Mucosa of descending colon (tissue), 3 donors: ENCODE measurements around the gene AKT3. TPM values are rescaled to one million over a fixed set of nuclear protein-coding genes. Genes with fewer than 3 reads are reported as not detected.

ENCODE experiments used
- ATAC-seq: fragments of 200-7000 bp; cut with Tn5 transposase; one replicate; pipeline ENCODE4 v1.9.1; 2020; ENCODE audit warnings: mild to moderate bottlenecking, moderate library complexity
- DNase-seq, 3 donors: peaks; one replicate each; pipeline ENCODE4 v3.0.0-alpha.2; 2020
- H3K36me3 ChIP-seq: fragments of 200-600 bp; one replicate; pipeline ENCODE4 v1.8.0; 2021; ENCODE audit warnings: low read depth, mild to moderate bottlenecking
- H3K4me1 ChIP-seq: fragments of 200-600 bp; one replicate; pipeline ENCODE4 v1.8.0; 2021; ENCODE audit warnings: low read depth, mild to moderate bottlenecking
- H3K4me3 ChIP-seq: fragments of 200-600 bp; one replicate; pipeline ENCODE4 v1.8.0; 2021; ENCODE audit warnings: mild to moderate bottlenecking
- H3K9me3 ChIP-seq: fragments of 200-600 bp; one replicate; pipeline ENCODE4 v1.8.0; 2021; ENCODE audit warnings: mild to moderate bottlenecking
- intact Hi-C, 2 donors: fragments of 100-400 bp; cut with DNase I in 1 of 2; cut with micrococcal nuclease in 1 of 2; formaldehyde crosslinking; loops; one replicate each; pipeline versions ENCODE4 v1.11.0 to v1.11.1; 2022; cut with DNase I, micrococcal nuclease
- total RNA-seq, 3 donors: library from RNA; stranded (reverse); fragmentation: NEBNext Ultra II Directional in 2 of 3; extraction: Animal tissue kit (Norgen Biotek cat#: 25700) in 2 of 3; gene quantifications; one replicate each; pipeline versions ENCODE4 v1.2.1 to v1.2.4, GENCODE V29; 2021 to 2023
- TF ChIP-seq, protein P1 (sequence below): fragments of 200-600 bp; IDR thresholded peaks from one replicate; pipeline ENCODE4 v1.8.0; 2022; ENCODE audit warnings: antibody characterized with exemption, mild to moderate bottlenecking
- donor health status: DM: no; HTN: no; CAD: no; lungs with moderate emphysema.
- donor health status: DM: no; HTN: no; CAD: no.
- donor health status: DM: no; HTN: yes; CAD: no.

AKT3 gene
- total RNA-seq, 3 donors from 2014 or later = 8.2 to 119 (median 12.6) TPM

- no peak for ATAC-seq
- Histone ChIP-seq H3K9me3 (no peaks in the 10 kb centered on the region), H3K36me3 (no peaks in the 10 kb centered on the region), H3K4me3 (no peak overlapping the region), H3K4me1 (no peaks in the 10 kb centered on the region)
- no peak for DNase-seq
- intact Hi-C loops = no loop called here
- TF ChIP-seq, protein P1, sequence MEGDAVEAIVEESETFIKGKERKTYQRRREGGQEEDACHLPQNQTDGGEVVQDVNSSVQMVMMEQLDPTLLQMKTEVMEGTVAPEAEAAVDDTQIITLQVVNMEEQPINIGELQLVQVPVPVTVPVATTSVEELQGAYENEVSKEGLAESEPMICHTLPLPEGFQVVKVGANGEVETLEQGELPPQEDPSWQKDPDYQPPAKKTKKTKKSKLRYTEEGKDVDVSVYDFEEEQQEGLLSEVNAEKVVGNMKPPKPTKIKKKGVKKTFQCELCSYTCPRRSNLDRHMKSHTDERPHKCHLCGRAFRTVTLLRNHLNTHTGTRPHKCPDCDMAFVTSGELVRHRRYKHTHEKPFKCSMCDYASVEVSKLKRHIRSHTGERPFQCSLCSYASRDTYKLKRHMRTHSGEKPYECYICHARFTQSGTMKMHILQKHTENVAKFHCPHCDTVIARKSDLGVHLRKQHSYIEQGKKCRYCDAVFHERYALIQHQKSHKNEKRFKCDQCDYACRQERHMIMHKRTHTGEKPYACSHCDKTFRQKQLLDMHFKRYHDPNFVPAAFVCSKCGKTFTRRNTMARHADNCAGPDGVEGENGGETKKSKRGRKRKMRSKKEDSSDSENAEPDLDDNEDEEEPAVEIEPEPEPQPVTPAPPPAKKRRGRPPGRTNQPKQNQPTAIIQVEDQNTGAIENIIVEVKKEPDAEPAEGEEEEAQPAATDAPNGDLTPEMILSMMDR = no peak
These were observed 315.0 kb downstream of the AKT3 start for GRCh38 chr1:243535014-243535413.

DNA sequence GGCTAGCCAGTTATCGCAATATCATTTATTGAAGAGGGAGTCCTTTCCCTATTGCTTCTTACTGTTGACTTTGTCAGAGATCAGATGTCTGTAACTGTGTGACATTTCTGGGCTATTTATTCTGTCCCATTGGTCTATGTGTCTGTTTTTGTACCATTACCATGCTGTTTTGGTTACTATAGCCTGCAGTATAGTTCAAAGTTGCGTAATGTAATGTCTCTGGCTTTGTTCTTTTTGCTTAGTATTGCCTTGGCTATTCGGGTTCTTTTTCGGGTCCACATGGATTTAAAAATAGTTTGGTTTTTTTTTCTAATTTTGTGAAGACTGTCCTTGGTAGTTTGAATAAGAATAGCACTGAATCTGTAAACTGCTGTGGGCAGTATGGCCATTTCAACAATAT, 320.5 kb downstream of the AKT3 start:
- Histone ChIP-seq H3K9me3 (no peaks in the 10 kb centered on the region), H3K4me3 (no peak overlapping the region), H3K36me3 (no peaks in the 10 kb centered on the region), H3K4me1 (no peaks in the 10 kb centered on the region)
- TF ChIP-seq, protein P1 = no peak
- intact Hi-C loops = no loop called here
- no peak for DNase-seq
- ATAC-seq = no peak

- Histone ChIP-seq H3K4me1 (no peaks in the 10 kb centered on the region), H3K4me3 (no peak overlapping the region), H3K36me3 (no peaks in the 10 kb centered on the region), H3K9me3 (no peaks in the 10 kb centered on the region)
- intact Hi-C loops = no loop called here
- DNase-seq = no peak
- TF ChIP-seq, protein P1 = no peak
- no peak for ATAC-seq
These were observed 321.5 kb downstream of the AKT3 start for GRCh38 chr1:243528459-243529121.

GRCh38 chr1:243526180-243526579, 323.9 kb downstream of the AKT3 start:
- DNase-seq (no peak), ATAC-seq (no peak)
- H3K4me3 ChIP-seq = no peak overlapping the region
- intact Hi-C loops = no loop called here
- no peaks in the 10 kb centered on the region for H3K4me1 ChIP-seq
- no peaks in the 10 kb centered on the region for H3K36me3 ChIP-seq
- TF ChIP-seq, protein P1 = no peak
- H3K9me3 ChIP-seq = no peaks in the 10 kb centered on the region

DNA sequence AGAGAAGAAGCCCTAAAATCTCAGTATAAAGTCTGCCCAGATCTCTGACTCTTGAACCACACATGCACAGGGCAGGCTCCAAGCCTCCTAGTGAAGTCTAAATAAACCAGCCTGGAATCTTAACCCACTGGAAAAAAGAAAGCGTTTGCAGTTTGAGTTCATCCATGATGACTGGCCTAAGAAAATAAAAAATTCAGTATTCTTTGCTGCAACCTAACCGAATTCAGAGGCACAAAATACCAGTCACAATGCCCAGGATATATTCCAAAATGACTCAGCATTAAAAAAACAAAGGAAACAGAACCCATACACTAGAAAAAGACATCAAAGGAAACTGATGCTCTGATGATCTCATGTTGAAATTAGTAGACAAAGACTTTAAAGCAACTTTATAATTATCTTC, 325.0 kb downstream of the AKT3 start:
- Histone ChIP-seq H3K36me3 (no peaks in the 10 kb centered on the region), H3K4me3 (no peak overlapping the region), H3K4me1 (no peaks in the 10 kb centered on the region), H3K9me3 (no peaks in the 10 kb centered on the region)
- TF ChIP-seq, protein P1 = no peak
- intact Hi-C loops = no loop called here
- DNase-seq (no peak), ATAC-seq (no peak)

DNA sequence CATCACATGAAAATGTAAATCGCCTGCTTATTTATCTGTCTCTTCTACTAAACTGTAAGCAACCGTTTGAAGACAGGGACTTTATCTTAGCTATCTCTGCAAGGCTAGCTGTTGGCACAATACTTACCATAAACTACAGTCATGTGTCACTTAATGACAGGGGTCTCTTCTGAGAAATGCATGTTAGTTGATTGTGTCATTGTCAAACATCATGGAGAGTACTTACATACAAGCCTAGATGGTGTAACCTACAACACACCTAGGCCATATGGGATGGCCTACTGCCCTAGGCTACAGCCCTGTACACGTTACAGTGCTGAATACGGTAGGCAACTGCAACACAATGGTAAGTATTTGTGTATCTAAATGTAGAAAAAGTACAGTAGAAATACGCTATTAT, 326.3 kb downstream of the AKT3 start:
- Histone ChIP-seq H3K4me3 (no peak overlapping the region), H3K4me1 (no peaks in the 10 kb centered on the region), H3K9me3 (no peaks in the 10 kb centered on the region), H3K36me3 (no peaks in the 10 kb centered on the region)
- intact Hi-C loops = no loop called here
- DNase-seq = no peak
- TF ChIP-seq, protein P1 = no peak
- no peak for ATAC-seq
